SK-N-SH (cell line): ENCODE results near the gene SYNC. TPM values are rescaled to one million over a fixed set of nuclear protein-coding genes. Genes with fewer than 3 reads are reported as not detected.
"Not testable (repeated sequence)": the region's sequence is repeated elsewhere in the genome, so short reads cannot be mapped to it uniquely, and the experiment has no call there.

ENCODE experiments used
- CTCF ChIA-PET: fragments of 300-600, 350-600 bp; formaldehyde crosslinking; extraction: SDS; loops from one replicate; lab custom pipeline; 2021; lab: Yijun Ruan, JAX
- POLR2A ChIA-PET: fragments of 350-600 bp; sonication (Branson Sonifier 250); formaldehyde crosslinking; extraction: SDS; loops from one replicate; lab custom pipeline; 2020; ENCODE audit warnings: antibody characterized with exemption, inconsistent platforms; lab: Yijun Ruan, JAX
- DNase-seq: peaks from one replicate; pipeline ENCODE4 v3.0.0; 2012
- H2AFZ ChIP-seq: fragments of 200-600 bp; sonication (generic); 2 replicates; pipeline ENCODE4 v1.8.1; 2016; ENCODE audit warnings: antibody characterized with exemption, mild to moderate bottlenecking, low read depth
- H3F3A ChIP-seq: fragments of 200-600 bp; sonication (generic); replicated peaks from 2 replicates; pipeline ENCODE3; 2016; ENCODE audit warnings: antibody characterized with exemption, mild to moderate bottlenecking; ENCODE audit not compliant: insufficient read depth
- H3K27ac ChIP-seq, 2 experiments: fragments of 200-500 bp in 1 of 2; fragments of 200-600 bp in 1 of 2; sonication (Bioruptor generic) in 1 of 2; sonication (generic), shearing (Covaris generic) in 1 of 2; 2 replicates each; pipeline versions ENCODE4 v1.5.1 to v1.6.1; 2014 to 2016; ENCODE audit warnings: low read depth in 2 of 2, inconsistent platforms in 1 of 2, low read length in 1 of 2, mild to moderate bottlenecking in 1 of 2, mixed read lengths in 1 of 2
- H3K27me3 ChIP-seq: fragments of 200-600 bp; sonication (generic), shearing (Covaris generic); 2 replicates; pipeline ENCODE4 v1.6.1; 2016; ENCODE audit warnings: mixed run types; ENCODE audit not compliant: insufficient read depth
- H3K36me3 ChIP-seq, 2 experiments: fragments of 200-500 bp in 1 of 2; fragments of 200-600 bp in 1 of 2; sonication (Bioruptor generic) in 1 of 2; sonication (generic) in 1 of 2; replicated peaks in 1 of 2; 2 replicates each; pipeline versions ENCODE3 to v1.5.1; 2014 to 2016; ENCODE audit warnings: low read length in 1 of 2, mild to moderate bottlenecking in 1 of 2; ENCODE audit not compliant: insufficient read depth in 2 of 2, control insufficient read depth in 1 of 2
- H3K4me1 ChIP-seq, 2 experiments: fragments of 200-500 bp in 1 of 2; fragments of 200-600 bp in 1 of 2; sonication (Bioruptor generic) in 1 of 2; sonication (generic), shearing (Covaris generic) in 1 of 2; 2 replicates each; pipeline versions ENCODE4 v1.5.1 to v1.6.1; 2014 to 2016; ENCODE audit warnings: low read depth in 1 of 2, low read length in 1 of 2, mixed run types in 1 of 2; ENCODE audit not compliant: insufficient read depth in 2 of 2, control insufficient read depth in 1 of 2
- H3K4me2 ChIP-seq: fragments of 200-600 bp; sonication (generic), shearing (Covaris generic); 2 replicates; pipeline ENCODE4 v1.6.1; 2017; ENCODE audit warnings: mixed run types
- H3K4me3 ChIP-seq, 2 experiments: fragments of 200-500 bp in 1 of 2; fragments of 200-600 bp in 1 of 2; sonication (Bioruptor generic) in 1 of 2; sonication (generic), shearing (Covaris generic) in 1 of 2; 2 replicates each; pipeline versions ENCODE4 v1.5.1 to v1.8.1; 2014 to 2016; ENCODE audit warnings: low read depth in 2 of 2, inconsistent platforms in 1 of 2, low read length in 1 of 2, mild to moderate bottlenecking in 1 of 2, mixed read lengths in 1 of 2, moderate library complexity in 1 of 2
- H3K79me2 ChIP-seq: fragments of 200-600 bp; sonication (generic); 2 replicates; pipeline ENCODE4 v1.8.1; 2017; ENCODE audit warnings: mild to moderate bottlenecking; ENCODE audit not compliant: insufficient read depth
- H3K9ac ChIP-seq: fragments of 200-600 bp; sonication (generic); 2 replicates; pipeline ENCODE4 v1.6.1; 2017; ENCODE audit warnings: mixed run types
- H3K9me2 ChIP-seq: fragments of 200-600 bp; sonication (generic); 2 replicates; pipeline ENCODE4 v1.6.1; 2017; ENCODE audit warnings: mixed run types
- H3K9me3 ChIP-seq: fragments of 200-600 bp; sonication (generic); 2 replicates; pipeline ENCODE4 v1.6.1; 2017; ENCODE audit warnings: mixed run types, mild to moderate bottlenecking, moderate library complexity
- H4K20me1 ChIP-seq: fragments of 200-600 bp; sonication (generic); 2 replicates; pipeline ENCODE4 v1.6.1; 2017; ENCODE audit warnings: mild to moderate bottlenecking, mixed run types; ENCODE audit not compliant: insufficient read depth
- ELF1 ChIP-seq: IDR thresholded peaks from 2 replicates; pipeline ENCODE4 v1.4.0; 2012
- FOSL2 ChIP-seq: IDR thresholded peaks from 2 replicates; pipeline ENCODE4 v1.4.0; 2012; ENCODE audit warnings: low read depth, mild to moderate bottlenecking, moderate library complexity, borderline replicate concordance
- GATA2 ChIP-seq: sonication (generic); formaldehyde crosslinking; IDR thresholded peaks from 2 replicates; pipeline ENCODE4 v1.5.0; 2020; ENCODE audit warnings: mild to moderate bottlenecking, missing genetic modification reagents
- IRF3 ChIP-seq: fragments of 150-350 bp; IDR thresholded peaks from 2 replicates; pipeline ENCODE4 v1.6.1; 2016; ENCODE audit warnings: mild to moderate bottlenecking, low read depth, low read length
- MAX ChIP-seq: IDR thresholded peaks from 2 replicates; pipeline ENCODE4 v1.4.0; 2012; ENCODE audit warnings: low read depth
- POLR2AphosphoS5 ChIP-seq: IDR thresholded peaks from 2 replicates; pipeline ENCODE4 v1.6.1; 2012; ENCODE audit warnings: low read depth, low read length
- SMC3 ChIP-seq: IDR thresholded peaks from 2 replicates; pipeline ENCODE4 v1.6.1; 2012; ENCODE audit warnings: low read depth, low read length, improper control_type of control experiment
- TAF1 ChIP-seq: IDR thresholded peaks from 2 replicates; pipeline ENCODE4 v1.6.1; 2012; ENCODE audit warnings: low read depth, mild to moderate bottlenecking, low read length, moderate library complexity, borderline replicate concordance
- USF1 ChIP-seq: IDR thresholded peaks from 2 replicates; pipeline ENCODE4 v1.4.0; 2012; ENCODE audit warnings: low read depth, borderline replicate concordance
- USF2 ChIP-seq: fragments of 150-350 bp; IDR thresholded peaks from 2 replicates; pipeline ENCODE4 v1.6.1; 2017; ENCODE audit warnings: antibody characterized with exemption, low read length, low read depth, borderline replicate concordance
- YY1 ChIP-seq: IDR thresholded peaks from 2 replicates; pipeline ENCODE4 v1.4.0; 2012; ENCODE audit warnings: low read depth, mild to moderate bottlenecking
- ZBTB33 ChIP-seq: IDR thresholded peaks from 2 replicates; pipeline ENCODE4 v1.4.0; 2012; ENCODE audit warnings: low read depth, borderline replicate concordance
- WGBS: methylation state at CpG from one replicate; pipeline ENCODE4 v1.1.6; 2017; ENCODE audit warnings: low lambda C conversion rate; 5-methylcytosine and 5-hydroxymethylcytosine counted together
- polyA plus RNA-seq, 3 experiments: library from polyadenylated mRNA; depleted of rRNA; stranded (reverse); fragments of >200 nt; gene quantifications; 2 replicates each; pipeline ENCODE4 v1.2.3, GENCODE V29; 2012

SYNC gene
- polyA plus RNA-seq, 1 of the 3 experiments (the other 2 are of a cell fraction) = 25.6 TPM

GRCh38 chr1:32713081-32713480 lies 10.5 kb upstream of the SYNC start:
- POLR2A ChIA-PET = interaction anchor here (0.6 to 0.9 kb wide), 2 partner anchors 26 to 54 kb away, joined by 3 read pairs; no protein-coding TSS in a partner anchor
- Histone ChIP-seq H4K20me1 (no peaks in the 10 kb centered on the region), H3K27me3 (no peaks in the 10 kb centered on the region), H3K9ac (no peak overlapping the region), H2AFZ (no peak overlapping the region), H3K36me3 (no peaks in the 10 kb centered on the region), H3K27ac (no peak overlapping the region), H3F3A (no peaks in the 10 kb centered on the region), H3K4me3 (no peak overlapping the region), H3K9me2 (no peaks in the 10 kb centered on the region), H3K4me2 (no peak overlapping the region), H3K79me2 (no peaks in the 10 kb centered on the region), H3K4me1 (peaks cover 0 to 4% of the 10 kb centered on the region in 2 experiments; a peak in 1 of 4 replicates), H3K9me3 (no peaks in the 10 kb centered on the region)
- no peak for DNase-seq
- 92% methylated on average over 10 of the region's 10 CpGs for WGBS
- CTCF ChIA-PET = interaction anchor here (0.6 to 18.9 kb wide), 28 partner anchors 10 to 1888 kb away, joined by 3 to 392 read pairs (median 11); partner anchors contain the start of genes FNDC5, HPCA and SYNC
- TF ChIP-seq USF2 (no peak), TAF1 (no peak), YY1 (no peak), ZBTB33 (no peak), GATA2 (CRISPR knock-in tag) (no peak), POLR2AphosphoS5 (no peak), MAX (no peak), IRF3 (no peak), ELF1 (no peak), USF1 (no peak), FOSL2 (no peak), SMC3 (no peak)

GRCh38 chr1:32711221-32711620 lies 8.7 kb upstream of the SYNC start:
- H3K27me3 ChIP-seq, H3K9me2 ChIP-seq, H3K4me3 ChIP-seq, POLR2A ChIA-PET, H3K9ac ChIP-seq, H3K4me1 ChIP-seq, H3K79me2 ChIP-seq, H3K9me3 ChIP-seq, H3F3A ChIP-seq, DNase-seq, H3K27ac ChIP-seq, H3K4me2 ChIP-seq, H4K20me1 ChIP-seq, H3K36me3 ChIP-seq, H2AFZ ChIP-seq: not testable (repeated sequence)
- CTCF ChIA-PET = interaction anchor here (1.1 to 18.9 kb wide), 22 partner anchors 9 to 375 kb away, joined by 3 to 392 read pairs (median 12); partner anchors contain the start of genes FNDC5 and SYNC
- 88% methylated on average over 4 of the region's 4 CpGs for WGBS
